ENCODE data around the gene PPP6C. TPM values are rescaled to one million over a fixed set of nuclear protein-coding genes. Genes with fewer than 3 reads are reported as not detected.

PPP6C gene
- total RNA-seq, 1 experiment from 2014 or later = 41.2 TPM

DNA sequence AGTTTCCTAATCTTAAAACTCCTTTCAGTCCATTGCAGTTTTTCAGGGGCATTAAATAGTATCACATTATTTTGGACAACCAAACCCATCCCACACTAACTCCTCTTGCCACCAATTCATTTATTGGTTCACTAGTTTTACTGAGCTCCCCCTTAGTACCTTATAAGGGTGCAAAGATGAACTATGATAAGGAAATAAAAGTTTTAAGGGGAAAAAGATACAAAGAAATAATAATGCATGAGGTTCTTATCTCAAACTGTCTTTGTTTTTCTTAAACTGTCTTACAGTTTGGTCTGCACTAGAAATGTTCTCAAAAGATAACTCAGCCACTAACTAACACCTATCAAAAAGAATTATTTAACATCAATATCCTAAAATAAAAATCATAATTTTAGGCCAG, 54.6 kb downstream of the PPP6C start:
- POLR2A ChIA-PET = no interaction called here
- H3K4me3 Mint-ChIP-seq (ENCODE audit: unreplicated experiment) = no peak overlapping the region
- Histone ChIP-seq H3K27me3 (replicated peaks; ENCODE audit: control insufficient read depth, insufficient read depth, low read length) (no peaks in the 10 kb centered on the region), H3K4me3 (ENCODE audit: low read depth, low read length) (no peak overlapping the region), H3K9me3 (no peaks in the 10 kb centered on the region), H3K36me3 (ENCODE audit: control insufficient read depth, insufficient read depth, low read length) (no peaks in the 10 kb centered on the region), H3K4me1 (no peaks in the 10 kb centered on the region)
- CTCF ChIA-PET = no interaction called here
- H3K4me1 Mint-ChIP-seq (ENCODE audit: low read depth, unreplicated experiment) = no peaks in the 10 kb centered on the region
- peaks cover 2% of the 10 kb centered on the region for H3K36me3 Mint-ChIP-seq (ENCODE audit: insufficient read depth, unreplicated experiment)
- H3K27me3 Mint-ChIP-seq (ENCODE audit: insufficient read depth, unreplicated experiment) = no peaks in the 10 kb centered on the region
- no peak for DNase-seq
- no peak overlapping the region for H3K27ac Mint-ChIP-seq (ENCODE audit: unreplicated experiment)
- no peak for TF ChIP-seq CTCF (IDR thresholded peaks at IDR 0.05; ENCODE audit: insufficient read depth in 1 of 2, low read depth in 1 of 2, low read length in 1 of 2, severe bottlenecking in 1 of 2, unreplicated experiment in 1 of 2)
- H3K9me3 Mint-ChIP-seq (ENCODE audit: unreplicated experiment) = no peaks in the 10 kb centered on the region
- no TSS peak for BruUV-seq (replicated peaks)
- intact Hi-C loops (cut with micrococcal nuclease; ENCODE audit: unreplicated experiment) = no loop called here

DNA sequence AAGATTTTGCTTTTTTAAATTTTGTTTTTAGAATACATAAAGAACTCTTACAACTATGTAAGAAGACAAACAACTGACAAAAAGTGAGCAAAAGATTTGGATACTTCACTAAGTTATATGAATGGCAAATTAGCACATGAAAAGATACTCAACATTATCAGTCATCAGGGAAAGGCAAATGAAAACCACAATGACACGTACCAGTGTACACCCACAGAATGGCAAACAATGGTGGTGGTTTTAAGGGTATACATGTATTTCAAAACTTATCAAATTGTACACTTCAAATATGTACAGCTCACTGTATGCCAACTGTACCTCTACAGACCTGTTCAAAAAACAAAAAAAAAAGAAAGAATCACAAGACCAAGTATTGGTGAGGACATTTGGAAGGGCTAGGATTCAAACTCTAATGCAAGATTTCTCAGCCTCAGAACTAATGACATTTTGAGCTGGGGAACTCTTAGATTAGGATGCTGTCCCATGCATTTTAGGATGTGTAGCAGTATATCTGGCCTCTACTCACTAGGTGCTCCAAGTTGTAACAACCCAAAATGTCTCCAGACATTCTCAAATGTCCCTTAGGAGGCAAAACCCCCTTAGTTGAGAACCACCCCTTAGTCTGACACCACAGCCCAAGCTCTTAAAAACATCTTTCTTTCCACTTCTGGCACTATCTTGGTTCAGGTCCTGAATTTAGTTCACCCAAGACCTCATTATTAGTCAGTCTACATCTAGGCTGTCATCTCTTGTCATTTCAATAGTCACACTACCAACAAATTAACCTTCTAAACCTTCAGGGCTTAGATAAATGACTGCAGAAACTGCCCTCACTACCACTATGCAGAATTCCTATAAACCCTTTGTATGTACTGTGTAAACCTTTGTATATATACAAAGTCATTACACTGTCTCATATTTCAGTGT, 55.9 kb downstream of the PPP6C start:
- H3K4me1 ChIP-seq = no peaks in the 10 kb centered on the region
- TF ChIP-seq CTCF (IDR thresholded peaks at IDR 0.05; ENCODE audit: insufficient read depth in 1 of 2, low read depth in 1 of 2, low read length in 1 of 2, severe bottlenecking in 1 of 2, unreplicated experiment in 1 of 2) = no peak
- Mint-ChIP-seq H3K27me3 (ENCODE audit: insufficient read depth, unreplicated experiment) (no peaks in the 10 kb centered on the region), H3K36me3 (ENCODE audit: insufficient read depth, unreplicated experiment) (no peaks in the 10 kb centered on the region), H3K9me3 (ENCODE audit: unreplicated experiment) (no peaks in the 10 kb centered on the region), H3K4me3 (ENCODE audit: unreplicated experiment) (no peak overlapping the region), H3K27ac (ENCODE audit: unreplicated experiment) (no peak overlapping the region), H3K4me1 (ENCODE audit: low read depth, unreplicated experiment) (no peaks in the 10 kb centered on the region)
- ChIA-PET CTCF (no interaction called here), POLR2A (interaction anchor here (0.6 kb wide), 1 partner anchor 172 kb away, joined by 3 read pairs; no protein-coding TSS in a partner anchor)
- DNase-seq = no peak
- H3K4me3 ChIP-seq (ENCODE audit: low read depth, low read length) = no peak overlapping the region
- H3K27me3 ChIP-seq (replicated peaks; ENCODE audit: control insufficient read depth, insufficient read depth, low read length) = no peaks in the 10 kb centered on the region
- H3K36me3 ChIP-seq (ENCODE audit: control insufficient read depth, insufficient read depth, low read length) = no peaks in the 10 kb centered on the region
- BruUV-seq (replicated peaks) = no TSS peak
- H3K9me3 ChIP-seq = no peaks in the 10 kb centered on the region
- intact Hi-C loops (cut with micrococcal nuclease; ENCODE audit: unreplicated experiment) = no loop called here

GRCh38 chr9:125131778-125132177, 57.8 kb downstream of the PPP6C start:
- no peaks in the 10 kb centered on the region for H3K9me3 ChIP-seq
- H3K27ac Mint-ChIP-seq (ENCODE audit: unreplicated experiment) = no peak overlapping the region
- H3K4me1 Mint-ChIP-seq (ENCODE audit: low read depth, unreplicated experiment) = no peaks in the 10 kb centered on the region
- no peaks in the 10 kb centered on the region for H3K4me1 ChIP-seq
- ChIA-PET POLR2A (no interaction called here), CTCF (interaction anchor here (0.6 kb wide), 1 partner anchor 1117 kb away, joined by 7 read pairs; no protein-coding TSS in a partner anchor)
- no peaks in the 10 kb centered on the region for H3K9me3 Mint-ChIP-seq (ENCODE audit: unreplicated experiment)
- no peaks in the 10 kb centered on the region for H3K36me3 Mint-ChIP-seq (ENCODE audit: insufficient read depth, unreplicated experiment)
- intact Hi-C loops (cut with micrococcal nuclease; ENCODE audit: unreplicated experiment) = no loop called here
- no peak for TF ChIP-seq CTCF (IDR thresholded peaks at IDR 0.05; ENCODE audit: insufficient read depth in 1 of 2, low read depth in 1 of 2, low read length in 1 of 2, severe bottlenecking in 1 of 2, unreplicated experiment in 1 of 2)
- no peaks in the 10 kb centered on the region for H3K27me3 Mint-ChIP-seq (ENCODE audit: insufficient read depth, unreplicated experiment)
- H3K4me3 Mint-ChIP-seq (ENCODE audit: unreplicated experiment) = no peak overlapping the region
- no peaks in the 10 kb centered on the region for H3K36me3 ChIP-seq (ENCODE audit: control insufficient read depth, insufficient read depth, low read length)
- H3K4me3 ChIP-seq (ENCODE audit: low read depth, low read length) = no peak overlapping the region
- no peak for DNase-seq
- no TSS peak for BruUV-seq (replicated peaks)
- H3K27me3 ChIP-seq (replicated peaks; ENCODE audit: control insufficient read depth, insufficient read depth, low read length) = no peaks in the 10 kb centered on the region
